ENCODE results near the gene UGT1A9. TPM values are rescaled to one million over a fixed set of nuclear protein-coding genes. Genes with fewer than 3 reads are reported as not detected.

The UGT1A9 gene
- total RNA-seq, 1 donor from 2014 or later = not detected

DNA sequence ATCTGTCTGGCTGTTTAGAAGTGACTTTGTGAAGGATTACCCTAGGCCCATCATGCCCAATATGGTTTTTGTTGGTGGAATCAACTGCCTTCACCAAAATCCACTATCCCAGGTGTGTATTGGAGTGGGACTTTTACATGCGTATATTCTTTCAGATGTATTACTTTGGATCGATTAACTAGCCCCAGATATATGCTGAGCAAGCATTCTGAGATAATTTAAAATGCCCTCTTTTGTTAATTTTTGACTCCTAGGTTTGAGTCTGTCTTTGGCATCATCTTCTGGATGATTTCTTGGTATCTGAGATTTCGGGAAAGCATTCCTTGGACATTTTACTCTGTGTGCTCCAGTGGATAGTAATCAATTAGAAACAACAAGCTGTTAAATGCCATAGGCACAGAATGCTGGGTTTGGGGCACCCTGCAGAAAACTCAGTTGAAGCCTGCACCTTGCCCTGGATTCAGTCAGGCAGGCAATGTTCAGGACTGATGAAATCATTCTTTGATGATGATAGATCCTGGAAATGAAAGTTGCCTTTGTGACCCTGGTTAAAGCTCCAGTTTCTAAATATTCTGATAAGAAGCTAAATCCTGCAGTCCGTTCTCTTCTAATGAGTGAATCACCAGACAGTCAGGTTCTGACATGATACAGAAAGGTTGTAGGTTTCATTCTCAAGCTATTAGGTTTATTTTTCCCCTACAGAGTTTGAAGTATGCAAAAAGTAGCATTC lies 89.5 kb downstream of the UGT1A9 start:
- no peak for DNase-seq

DNA sequence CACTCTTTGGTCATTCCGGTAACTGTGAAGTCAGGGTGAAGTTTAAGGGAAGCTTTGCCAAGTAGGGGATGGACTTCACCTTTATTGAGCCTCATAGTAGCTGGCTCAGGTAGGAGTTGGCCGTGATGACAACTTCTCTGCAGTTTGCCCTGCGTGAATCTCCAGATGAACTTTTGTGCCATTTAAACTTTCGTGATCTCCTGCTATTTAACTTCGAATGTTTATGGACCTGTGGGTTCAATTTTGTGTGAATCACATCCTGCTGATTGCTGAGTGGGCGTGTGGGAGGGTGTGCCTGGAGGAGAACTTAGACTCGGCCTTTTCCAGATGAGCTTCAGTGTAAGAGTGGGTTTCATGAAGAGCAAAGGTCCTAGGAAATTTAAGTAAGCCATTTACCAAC lies 92.6 kb downstream of the UGT1A9 start:
- no peak for DNase-seq

DNA sequence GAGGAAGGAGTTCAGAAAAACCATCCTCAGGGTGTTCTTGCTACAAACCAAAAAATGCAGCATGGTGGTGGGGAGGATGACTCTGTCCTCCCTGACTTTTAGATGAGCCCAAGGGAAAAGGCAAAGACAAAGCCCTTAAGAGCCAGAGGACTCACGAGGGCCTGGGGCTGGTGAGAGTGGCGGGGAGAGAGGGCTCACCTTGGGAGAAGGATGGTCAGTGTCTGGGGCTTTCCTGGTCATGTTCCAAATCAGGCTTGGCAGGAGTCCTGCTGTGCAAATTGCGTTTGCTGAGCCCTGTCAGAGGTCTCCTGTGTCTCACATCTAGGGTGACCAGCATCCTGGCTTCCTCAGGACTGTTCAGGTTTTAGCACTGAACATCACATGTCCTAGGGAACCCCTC lies 93.1 kb downstream of the UGT1A9 start:
- no peak for DNase-seq

- no peak for DNase-seq
These were observed 94.7 kb downstream of the UGT1A9 start for GRCh38 chr2:233766416-233766815.

DNA sequence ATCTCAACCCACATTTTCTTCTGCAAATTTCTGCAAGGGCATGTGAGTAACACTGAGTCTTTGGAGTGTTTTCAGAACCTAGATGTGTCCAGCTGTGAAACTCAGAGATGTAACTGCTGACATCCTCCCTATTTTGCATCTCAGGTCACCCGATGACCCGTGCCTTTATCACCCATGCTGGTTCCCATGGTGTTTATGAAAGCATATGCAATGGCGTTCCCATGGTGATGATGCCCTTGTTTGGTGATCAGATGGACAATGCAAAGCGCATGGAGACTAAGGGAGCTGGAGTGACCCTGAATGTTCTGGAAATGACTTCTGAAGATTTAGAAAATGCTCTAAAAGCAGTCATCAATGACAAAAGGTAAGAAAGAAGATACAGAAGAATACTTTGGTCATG lies 96.4 kb downstream of the UGT1A9 start:
- no peak for DNase-seq

GRCh38 chr2:233769260-233769659 lies 97.6 kb downstream of the UGT1A9 start:
- DNase-seq = no peak

DNA sequence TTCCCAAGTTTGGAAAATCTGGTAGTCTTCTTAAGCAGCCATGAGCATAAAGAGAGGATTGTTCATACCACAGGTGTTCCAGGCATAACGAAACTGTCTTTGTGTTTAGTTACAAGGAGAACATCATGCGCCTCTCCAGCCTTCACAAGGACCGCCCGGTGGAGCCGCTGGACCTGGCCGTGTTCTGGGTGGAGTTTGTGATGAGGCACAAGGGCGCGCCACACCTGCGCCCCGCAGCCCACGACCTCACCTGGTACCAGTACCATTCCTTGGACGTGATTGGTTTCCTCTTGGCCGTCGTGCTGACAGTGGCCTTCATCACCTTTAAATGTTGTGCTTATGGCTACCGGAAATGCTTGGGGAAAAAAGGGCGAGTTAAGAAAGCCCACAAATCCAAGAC lies 100.5 kb downstream of the UGT1A9 start:
- DNase-seq = no peak

GRCh38 chr2:233772583-233772982 lies 100.9 kb downstream of the UGT1A9 start:
- DNase-seq = no peak

GRCh38 chr2:233773854-233774253 lies 102.2 kb downstream of the UGT1A9 start:
- no peak for DNase-seq

DNA sequence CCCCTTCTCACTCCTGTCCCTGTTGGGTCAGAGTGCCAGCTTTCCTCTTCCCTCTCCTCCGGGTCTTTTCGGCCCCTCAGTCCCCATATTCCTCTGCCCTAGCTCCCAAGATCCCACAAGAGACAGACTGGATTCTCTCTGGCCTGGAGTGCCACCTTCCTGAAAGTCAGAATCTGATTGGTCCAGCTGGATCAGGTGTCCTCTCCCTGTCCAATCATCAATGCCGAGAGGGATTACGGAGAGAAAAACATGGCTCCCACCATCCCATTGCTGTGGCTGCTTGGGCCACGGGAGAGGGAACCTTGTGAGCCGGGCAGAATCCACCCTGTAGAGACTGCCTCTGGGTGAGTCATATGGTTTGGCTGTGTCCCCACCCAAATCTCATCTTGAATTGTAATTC lies 103.7 kb downstream of the UGT1A9 start:
- DNase-seq = no peak

GRCh38 chr2:233778030-233778429 lies 106.3 kb downstream of the UGT1A9 start, which contains the start of gene MROH2A:
MROH2A (plus strand) TSS chr2:233778330; CDS start chr2:233779359, 1,029 bp downstream.
- DNase-seq = no peak

DNA sequence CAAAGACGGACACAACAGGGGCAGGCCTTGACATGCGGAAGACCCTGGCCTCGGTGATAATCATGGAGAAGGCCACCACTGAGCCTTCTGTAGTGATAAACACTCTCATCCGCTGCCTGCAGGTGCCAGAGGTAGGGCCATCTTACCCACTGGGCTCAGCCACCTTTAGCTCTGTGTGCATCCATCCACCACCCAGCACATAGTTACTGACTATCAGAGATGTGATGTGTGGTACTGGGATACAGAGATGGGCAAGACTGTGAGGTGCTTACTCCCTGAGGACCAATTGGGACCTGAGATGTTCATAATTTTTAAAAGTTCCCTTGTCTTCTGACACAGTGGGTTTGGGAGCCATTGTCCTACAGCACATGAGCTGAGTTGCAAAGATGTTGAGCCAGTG lies 108.0 kb downstream of the UGT1A9 start:
- no peak for DNase-seq

GRCh38 chr2:233780771-233781170 lies 109.1 kb downstream of the UGT1A9 start:
- DNase-seq = no peak

- DNase-seq = no peak
These were observed 117.9 kb downstream of the UGT1A9 start for GRCh38 chr2:233789554-233789953.

DNA sequence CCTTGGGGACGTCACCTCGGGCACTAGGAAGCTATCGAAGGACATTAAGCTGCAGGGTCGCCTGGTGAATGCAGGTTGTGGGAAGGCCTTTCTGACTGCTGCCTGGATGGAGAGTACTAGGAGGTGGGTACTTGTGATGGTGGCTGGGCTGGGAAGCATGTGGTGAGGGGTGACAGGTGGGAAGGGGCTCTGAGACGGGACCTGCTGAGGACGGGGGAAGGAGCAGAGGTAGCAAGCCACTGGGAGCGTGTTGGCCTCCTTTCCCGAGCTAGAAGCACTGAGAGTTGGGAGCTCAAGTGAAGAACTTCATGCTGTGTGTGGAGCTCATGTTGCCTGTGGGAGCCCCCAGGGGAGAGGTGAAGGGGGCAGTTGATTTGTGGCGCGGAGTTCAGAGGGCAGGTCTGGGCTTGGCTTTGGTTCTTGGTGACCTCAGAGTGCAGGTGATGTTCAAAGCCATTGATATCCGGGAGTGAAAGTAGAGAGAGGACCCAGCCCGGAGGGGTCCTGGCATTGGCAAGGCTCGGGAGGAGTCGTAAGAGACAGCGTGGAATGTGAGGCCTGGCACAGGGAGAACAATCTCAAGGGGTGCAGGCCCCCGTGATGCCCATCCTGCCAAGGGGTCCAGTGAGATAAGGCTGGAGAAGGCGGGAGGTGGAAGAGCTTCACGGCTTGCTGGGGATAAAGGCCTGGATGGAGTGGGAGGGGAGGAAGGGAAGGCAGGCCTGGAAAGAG lies 119.6 kb downstream of the UGT1A9 start:
- DNase-seq = no peak

GRCh38 chr2:233791883-233792329 lies 120.2 kb downstream of the UGT1A9 start:
- no peak for DNase-seq

DNA sequence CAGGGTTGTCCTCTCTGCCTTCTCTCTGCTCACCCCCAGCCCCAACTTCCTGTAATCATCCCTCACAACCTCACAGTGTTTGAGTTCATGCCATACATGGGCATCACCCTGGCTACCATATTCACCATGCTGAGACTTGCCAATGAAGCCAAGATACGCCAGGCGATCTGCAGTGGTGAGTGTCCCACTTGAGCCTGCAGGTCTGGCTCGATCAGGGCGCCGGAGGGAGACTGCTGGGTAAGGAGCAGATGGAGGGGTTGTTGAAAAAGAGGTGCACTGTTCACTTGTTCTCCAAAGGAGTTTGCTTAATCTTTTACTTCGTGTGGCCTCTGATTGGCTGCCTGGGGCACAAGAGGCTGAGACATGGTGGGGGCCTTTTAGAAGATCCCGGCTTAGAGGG lies 121.0 kb downstream of the UGT1A9 start:
- no peak for DNase-seq

- no peak for DNase-seq
These were observed 121.9 kb downstream of the UGT1A9 start for GRCh38 chr2:233793465-233794127.

- no peak for DNase-seq
These were observed 122.5 kb downstream of the UGT1A9 start for GRCh38 chr2:233794128-233794658.

- no peak for DNase-seq
These were observed 124.1 kb downstream of the UGT1A9 start for GRCh38 chr2:233795735-233796171.

DNA sequence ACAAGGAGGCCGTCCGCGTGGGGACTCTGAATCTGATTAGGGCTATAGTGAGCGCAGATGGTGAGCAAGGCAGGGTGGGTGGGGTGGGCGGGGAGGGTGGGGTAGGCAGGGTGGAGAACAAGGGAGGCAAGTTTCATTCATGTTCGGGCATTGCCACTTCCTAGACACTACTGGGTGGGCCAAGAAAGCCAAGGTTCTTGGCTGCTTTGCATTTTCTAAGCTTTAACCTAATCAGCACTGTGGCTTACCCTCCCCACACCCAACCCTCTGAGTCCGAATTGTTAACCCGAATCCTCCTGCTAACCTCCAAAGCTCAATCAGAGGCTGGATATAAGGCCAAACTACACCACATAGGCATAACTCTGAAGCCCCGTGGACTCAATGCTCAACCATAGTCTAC lies 124.6 kb downstream of the UGT1A9 start:
- DNase-seq = no peak

DNA sequence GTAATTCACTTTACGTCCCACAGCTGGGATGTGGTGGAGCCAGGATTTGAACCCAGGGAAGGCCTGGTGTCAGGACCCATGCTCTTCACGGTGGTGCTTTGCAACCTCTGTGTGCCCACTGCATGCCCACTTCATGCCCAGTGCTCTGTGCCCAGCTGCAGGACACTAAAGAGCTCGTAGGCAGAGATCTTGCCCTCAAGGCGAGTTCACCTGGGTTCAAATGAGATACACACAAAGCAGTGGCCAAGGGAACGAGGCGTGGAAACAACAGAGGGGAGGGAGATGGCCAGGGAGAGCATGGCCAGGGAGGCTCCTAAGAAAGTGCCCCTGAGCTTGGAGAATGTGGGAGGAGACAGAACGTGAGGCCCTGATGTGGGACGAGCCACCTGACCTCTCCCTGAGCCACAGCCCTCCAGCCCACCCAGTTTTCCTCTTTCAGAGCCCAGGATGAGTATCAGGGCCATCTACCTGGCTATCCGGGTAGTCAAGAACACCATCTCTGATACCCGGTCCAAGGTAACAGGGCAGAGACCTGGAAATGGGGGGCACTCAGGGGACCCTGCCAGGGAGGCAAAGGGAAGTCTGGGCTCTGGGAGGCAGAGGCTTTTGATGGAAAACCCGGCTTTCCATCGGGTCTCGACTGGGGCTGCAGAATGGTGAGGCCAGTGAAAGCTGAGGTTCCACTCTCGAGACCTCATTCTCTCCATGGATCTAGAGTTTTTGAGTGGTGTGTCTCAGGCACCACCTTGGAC lies 126.8 kb downstream of the UGT1A9 start:
- DNase-seq = no peak
